ENCODE data around the gene ZC3H7A. TPM values are rescaled to one million over a fixed set of nuclear protein-coding genes. Genes with fewer than 3 reads are reported as not detected.

Gene ZC3H7A
- total and polyA plus RNA-seq, 2 of the 13 experiments (the other 11 are each of a cell fraction or from before 2014, with no cell fraction given) = 29.2 to 36.8 TPM

DNA sequence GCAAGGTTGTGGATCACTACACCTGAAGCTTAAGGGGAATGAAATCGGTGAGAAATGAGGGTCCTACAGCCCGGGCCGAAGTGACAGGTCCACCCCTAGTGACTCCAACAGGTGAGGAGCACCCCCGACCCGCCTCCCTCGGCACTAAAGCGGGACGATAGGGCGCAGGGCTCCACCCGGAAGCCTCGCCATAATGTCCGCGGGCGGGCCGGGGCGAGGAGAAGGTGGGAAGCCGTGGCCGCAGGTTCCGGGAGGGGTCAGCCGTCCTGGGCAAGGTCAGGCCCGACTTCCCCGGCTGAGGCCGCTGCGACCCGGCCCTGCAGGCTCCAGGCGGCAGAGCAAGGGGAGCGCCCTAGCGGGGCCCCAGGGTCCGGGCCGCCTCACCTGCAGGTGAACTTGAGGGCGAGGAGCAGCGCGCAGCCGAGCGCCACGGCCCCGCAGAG is 54.9 kb downstream of the ZC3H7A start (continued):
- TF ChIP-seq, protein P1, sequence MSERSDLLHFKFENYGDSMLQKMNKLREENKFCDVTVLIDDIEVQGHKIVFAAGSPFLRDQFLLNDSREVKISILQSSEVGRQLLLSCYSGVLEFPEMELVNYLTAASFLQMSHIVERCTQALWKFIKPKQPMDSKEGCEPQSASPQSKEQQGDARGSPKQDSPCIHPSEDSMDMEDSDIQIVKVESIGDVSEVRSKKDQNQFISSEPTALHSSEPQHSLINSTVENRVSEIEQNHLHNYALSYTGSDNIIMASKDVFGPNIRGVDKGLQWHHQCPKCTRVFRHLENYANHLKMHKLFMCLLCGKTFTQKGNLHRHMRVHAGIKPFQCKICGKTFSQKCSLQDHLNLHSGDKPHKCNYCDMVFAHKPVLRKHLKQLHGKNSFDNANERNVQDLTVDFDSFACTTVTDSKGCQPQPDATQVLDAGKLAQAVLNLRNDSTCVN (CRISPR knock-in tag; IDR thresholded peaks at IDR 0.05; ENCODE audit: borderline replicate concordance) = 0 out of 2 replicates have a peak, but pooled peaks have one; percentile 53
- TF ChIP-seq SALL2 (CRISPR knock-in tag; IDR thresholded peaks at IDR 0.05) (no peak; the same call in 1 of the 2 replicates), GATAD1 (CRISPR knock-in tag; IDR thresholded peaks at IDR 0.05) (no peak), KLF6 (CRISPR knock-in tag; IDR thresholded peaks at IDR 0.05) (no peak), ZNF614 (CRISPR knock-in tag; IDR thresholded peaks at IDR 0.05; ENCODE audit: borderline replicate concordance) (0 out of 2 replicates have a peak, but pooled peaks have one; percentile 12), KDM5B (CRISPR knock-in tag; IDR thresholded peaks at IDR 0.05; ENCODE audit: borderline replicate concordance) (0 out of 2 replicates have a peak, but pooled peaks have one; percentile 9), ZNF484 (CRISPR knock-in tag; IDR thresholded peaks at IDR 0.05; ENCODE audit: borderline replicate concordance, low read depth) (no peak), ZNF335 (CRISPR knock-in tag; IDR thresholded peaks at IDR 0.05) (no peak), SIX1 (CRISPR knock-in tag; IDR thresholded peaks at IDR 0.05; ENCODE audit: borderline replicate concordance) (peak; percentile 6; the same call in 1 of the 2 replicates), ZNF121 (CRISPR knock-in tag; IDR thresholded peaks at IDR 0.05) (0 out of 2 replicates have a peak, but pooled peaks have one; percentile 10), GATAD2A (CRISPR knock-in tag; IDR thresholded peaks at IDR 0.05) (peak; percentile 3; the same call in 1 of the 2 replicates), NRL (CRISPR knock-in tag; IDR thresholded peaks at IDR 0.05; ENCODE audit: borderline replicate concordance) (peak; percentile 83), SRY (CRISPR knock-in tag; IDR thresholded peaks at IDR 0.05) (peak; percentile 31), MAF1 (CRISPR knock-in tag; IDR thresholded peaks at IDR 0.05; ENCODE audit: borderline replicate concordance) (peak; percentile 29; the same call in 1 of the 2 replicates), ZKSCAN1 (IDR thresholded peaks at IDR 0.05; ENCODE audit: low read length) (peak; percentile 5; the same call in 1 of the 2 replicates), ZNF260 (CRISPR knock-in tag; IDR thresholded peaks at IDR 0.05; ENCODE audit: borderline replicate concordance, low read depth) (no peak), GABPB1 (CRISPR knock-in tag; IDR thresholded peaks at IDR 0.05) (peak; percentile 61; the same call in 1 of the 2 replicates), ISL2 (CRISPR knock-in tag; IDR thresholded peaks at IDR 0.05) (no peak), ZBTB1 (CRISPR knock-in tag; IDR thresholded peaks at IDR 0.05; ENCODE audit: borderline replicate concordance) (0 out of 2 replicates have a peak, but pooled peaks have one; percentile 21)
- TF ChIP-seq, protein P2, sequence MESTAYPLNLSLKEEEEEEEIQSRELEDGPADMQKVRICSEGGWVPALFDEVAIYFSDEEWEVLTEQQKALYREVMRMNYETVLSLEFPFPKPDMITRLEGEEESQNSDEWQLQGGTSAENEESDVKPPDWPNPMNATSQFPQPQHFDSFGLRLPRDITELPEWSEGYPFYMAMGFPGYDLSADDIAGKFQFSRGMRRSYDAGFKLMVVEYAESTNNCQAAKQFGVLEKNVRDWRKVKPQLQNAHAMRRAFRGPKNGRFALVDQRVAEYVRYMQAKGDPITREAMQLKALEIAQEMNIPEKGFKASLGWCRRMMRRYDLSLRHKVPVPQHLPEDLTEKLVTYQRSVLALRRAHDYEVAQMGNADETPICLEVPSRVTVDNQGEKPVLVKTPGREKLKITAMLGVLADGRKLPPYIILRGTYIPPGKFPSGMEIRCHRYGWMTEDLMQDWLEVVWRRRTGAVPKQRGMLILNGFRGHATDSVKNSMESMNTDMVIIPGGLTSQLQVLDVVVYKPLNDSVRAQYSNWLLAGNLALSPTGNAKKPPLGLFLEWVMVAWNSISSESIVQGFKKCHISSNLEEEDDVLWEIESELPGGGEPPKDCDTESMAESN (CRISPR knock-in tag; conservative IDR thresholded peaks at IDR 0.05) = peak; percentile 39; the same call in 1 of the 2 replicates
- TF ChIP-seq, protein P3, sequence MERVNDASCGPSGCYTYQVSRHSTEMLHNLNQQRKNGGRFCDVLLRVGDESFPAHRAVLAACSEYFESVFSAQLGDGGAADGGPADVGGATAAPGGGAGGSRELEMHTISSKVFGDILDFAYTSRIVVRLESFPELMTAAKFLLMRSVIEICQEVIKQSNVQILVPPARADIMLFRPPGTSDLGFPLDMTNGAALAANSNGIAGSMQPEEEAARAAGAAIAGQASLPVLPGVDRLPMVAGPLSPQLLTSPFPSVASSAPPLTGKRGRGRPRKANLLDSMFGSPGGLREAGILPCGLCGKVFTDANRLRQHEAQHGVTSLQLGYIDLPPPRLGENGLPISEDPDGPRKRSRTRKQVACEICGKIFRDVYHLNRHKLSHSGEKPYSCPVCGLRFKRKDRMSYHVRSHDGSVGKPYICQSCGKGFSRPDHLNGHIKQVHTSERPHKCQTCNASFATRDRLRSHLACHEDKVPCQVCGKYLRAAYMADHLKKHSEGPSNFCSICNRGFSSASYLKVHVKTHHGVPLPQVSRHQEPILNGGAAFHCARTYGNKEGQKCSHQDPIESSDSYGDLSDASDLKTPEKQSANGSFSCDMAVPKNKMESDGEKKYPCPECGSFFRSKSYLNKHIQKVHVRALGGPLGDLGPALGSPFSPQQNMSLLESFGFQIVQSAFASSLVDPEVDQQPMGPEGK (CRISPR knock-in tag; IDR thresholded peaks at IDR 0.05) = peak; percentile 61; the same call in 1 of the 2 replicates
- TF ChIP-seq, protein P4, sequence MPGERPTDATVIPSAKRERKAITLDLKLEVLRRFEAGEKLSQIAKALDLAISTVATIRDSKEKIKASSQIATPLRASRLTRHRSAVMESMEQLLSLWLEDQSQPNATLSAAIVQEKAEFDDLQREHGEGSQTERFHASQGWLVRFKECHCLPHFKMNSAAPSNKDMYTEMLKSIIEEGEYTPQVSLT (CRISPR knock-in tag; IDR thresholded peaks at IDR 0.05; ENCODE audit: borderline replicate concordance, low read depth) = no peak
- TF ChIP-seq, protein P5, sequence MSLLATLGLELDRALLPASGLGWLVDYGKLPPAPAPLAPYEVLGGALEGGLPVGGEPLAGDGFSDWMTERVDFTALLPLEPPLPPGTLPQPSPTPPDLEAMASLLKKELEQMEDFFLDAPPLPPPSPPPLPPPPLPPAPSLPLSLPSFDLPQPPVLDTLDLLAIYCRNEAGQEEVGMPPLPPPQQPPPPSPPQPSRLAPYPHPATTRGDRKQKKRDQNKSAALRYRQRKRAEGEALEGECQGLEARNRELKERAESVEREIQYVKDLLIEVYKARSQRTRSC (CRISPR knock-in tag; IDR thresholded peaks at IDR 0.05; ENCODE audit: low read depth) = 0 out of 2 replicates have a peak, but pooled peaks have one; percentile 54

All from HepG2 (cell line).